Measurements from ENCODE around the gene UBN1.

The UBN1 gene

DNA sequence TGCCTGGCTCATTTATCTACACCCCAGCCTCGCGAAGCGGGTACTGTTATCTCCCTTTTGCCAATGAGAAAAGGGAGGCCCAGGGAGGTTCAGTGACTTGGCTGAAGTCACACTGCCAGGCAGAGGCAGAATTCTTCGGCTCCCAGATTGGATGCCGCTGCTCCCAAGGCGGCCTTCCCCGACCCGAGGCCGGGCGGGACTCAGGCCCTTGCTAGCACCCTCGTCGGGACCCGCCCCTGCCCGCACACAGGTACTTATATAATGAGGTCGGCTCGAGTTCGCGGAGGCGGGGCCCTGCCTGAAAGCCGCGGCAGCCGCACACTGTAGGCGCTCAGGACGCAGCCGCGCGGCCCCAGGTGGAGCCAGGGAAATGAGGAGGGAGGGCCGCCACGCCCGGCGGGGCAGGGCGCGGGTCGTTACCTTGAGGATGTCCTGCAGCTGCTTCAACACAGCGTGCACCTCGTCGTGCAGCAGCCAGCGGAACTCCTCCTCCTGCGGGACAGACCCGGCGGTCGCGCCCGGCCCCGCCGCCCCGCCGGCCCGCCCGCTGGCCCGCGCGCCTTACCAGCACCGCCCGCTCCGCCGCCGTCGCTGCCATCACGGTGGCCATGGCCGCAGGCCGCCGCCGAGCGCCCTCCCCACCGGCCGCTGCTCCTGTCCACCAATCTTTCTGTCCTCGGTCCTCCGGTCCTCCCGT is 45.2 kb upstream of the UBN1 start, which contains the start of gene ROGDI:
TSS of gene ROGDI (minus strand) at position 672 of the 697 bp plus-strand sequence. CDS start at position 610, 62 bp downstream.
- Histone ChIP-seq H2AFZ (ENCODE audit: low read depth, low read length) (peak within 1 kb of the TSS; percentile 89), H3K36me3 (ENCODE audit: insufficient read depth, low read length) (peaks cover 24% of the 10 kb centered on the region), H3K27me3 (ENCODE audit: insufficient read depth, low read length, poor library complexity) (no peaks in the 10 kb centered on the region), H4K20me1 (ENCODE audit: insufficient read depth, low read length) (peaks cover 6% of the 10 kb centered on the region; the same call in 1 of the 2 replicates), H3K4me3 (ENCODE audit: low read depth in 1 of 2, low read length in 2 of 2) (peak within 1 kb of the TSS; percentile 70 to 84; a peak in 3 of 4 replicates), H3K9me3 (ENCODE audit: insufficient read depth, low read length, severe bottlenecking) (no peaks in the 10 kb centered on the region), H3K4me2 (ENCODE audit: insufficient read depth, low read length) (peak within 1 kb of the TSS; percentile 91), H3K27ac (ENCODE audit: low read length) (peak within 1 kb of the TSS; percentile 65), H3K79me2 (ENCODE audit: insufficient read depth, low read length) (no peaks in the 10 kb centered on the region), H3K4me1 (ENCODE audit: insufficient read depth, low read length) (peaks cover 24% of the 10 kb centered on the region), H3K9ac (ENCODE audit: low read depth, low read length) (peak within 1 kb of the TSS; percentile 59)
- DNase-seq = peak; percentile 64
- TF ChIP-seq, protein P1, sequence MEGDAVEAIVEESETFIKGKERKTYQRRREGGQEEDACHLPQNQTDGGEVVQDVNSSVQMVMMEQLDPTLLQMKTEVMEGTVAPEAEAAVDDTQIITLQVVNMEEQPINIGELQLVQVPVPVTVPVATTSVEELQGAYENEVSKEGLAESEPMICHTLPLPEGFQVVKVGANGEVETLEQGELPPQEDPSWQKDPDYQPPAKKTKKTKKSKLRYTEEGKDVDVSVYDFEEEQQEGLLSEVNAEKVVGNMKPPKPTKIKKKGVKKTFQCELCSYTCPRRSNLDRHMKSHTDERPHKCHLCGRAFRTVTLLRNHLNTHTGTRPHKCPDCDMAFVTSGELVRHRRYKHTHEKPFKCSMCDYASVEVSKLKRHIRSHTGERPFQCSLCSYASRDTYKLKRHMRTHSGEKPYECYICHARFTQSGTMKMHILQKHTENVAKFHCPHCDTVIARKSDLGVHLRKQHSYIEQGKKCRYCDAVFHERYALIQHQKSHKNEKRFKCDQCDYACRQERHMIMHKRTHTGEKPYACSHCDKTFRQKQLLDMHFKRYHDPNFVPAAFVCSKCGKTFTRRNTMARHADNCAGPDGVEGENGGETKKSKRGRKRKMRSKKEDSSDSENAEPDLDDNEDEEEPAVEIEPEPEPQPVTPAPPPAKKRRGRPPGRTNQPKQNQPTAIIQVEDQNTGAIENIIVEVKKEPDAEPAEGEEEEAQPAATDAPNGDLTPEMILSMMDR (IDR thresholded peaks at IDR 0.05; ENCODE audit: borderline replicate concordance, extremely low read depth, low read length, poor library complexity, severe bottlenecking) = no peak
- TF ChIP-seq EZH2 (IDR thresholded peaks at IDR 0.05; ENCODE audit: borderline replicate concordance, low read depth, low read length, severe bottlenecking) = no peak
- peak; percentile 46 for ATAC-seq (ENCODE audit: insufficient read depth, low read depth)

DNA sequence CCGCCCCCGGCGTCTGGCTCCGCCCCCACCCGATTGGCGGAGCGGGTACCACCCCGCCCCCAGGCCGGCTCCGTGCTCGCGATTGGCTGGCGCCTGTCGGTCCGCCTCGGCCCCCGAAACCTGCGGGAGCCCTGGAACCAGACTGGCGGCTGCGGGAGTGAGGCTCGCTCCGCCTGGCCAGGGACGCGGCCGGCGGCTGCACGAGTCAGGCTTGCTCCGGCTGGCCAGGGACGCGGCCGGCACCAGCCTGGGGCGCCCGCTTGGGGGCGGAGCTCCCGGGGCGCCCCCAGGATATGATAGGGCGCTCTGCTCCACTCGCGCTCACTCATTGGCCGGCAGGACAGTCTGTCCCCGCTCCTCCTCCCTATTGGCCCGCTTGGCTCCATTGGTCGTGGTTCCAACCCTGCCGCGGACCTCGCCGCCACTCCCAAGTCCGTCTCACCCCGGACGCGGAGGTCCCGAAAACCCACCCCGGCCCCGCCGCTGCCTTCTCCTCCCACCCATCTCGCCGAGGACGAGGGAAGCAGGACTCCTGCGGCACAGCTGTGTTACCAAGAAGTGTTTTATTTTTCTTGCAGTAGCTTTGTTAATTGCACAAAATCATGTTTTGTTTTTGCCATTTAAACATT is 44.5 kb upstream of the UBN1 start:
- ATAC-seq (ENCODE audit: insufficient read depth, low read depth) = peak; percentile 98
- H3K79me2 ChIP-seq (ENCODE audit: insufficient read depth, low read length) = no peaks in the 10 kb centered on the region
- peak overlapping the region; percentile 91 for H3K4me2 ChIP-seq (ENCODE audit: insufficient read depth, low read length)
- H3K27me3 ChIP-seq (ENCODE audit: insufficient read depth, low read length, poor library complexity) = no peaks in the 10 kb centered on the region
- H4K20me1 ChIP-seq (ENCODE audit: insufficient read depth, low read length) = peaks cover 6% of the 10 kb centered on the region; the same call in 1 of the 2 replicates
- peak overlapping the region; percentile 59 for H3K9ac ChIP-seq (ENCODE audit: low read depth, low read length)
- H3K27ac ChIP-seq (ENCODE audit: low read length) = peak overlapping the region; percentile 65
- H3K4me1 ChIP-seq (ENCODE audit: insufficient read depth, low read length) = peaks cover 24% of the 10 kb centered on the region
- peak overlapping the region; percentile 89 for H2AFZ ChIP-seq (ENCODE audit: low read depth, low read length)
- H3K36me3 ChIP-seq (ENCODE audit: insufficient read depth, low read length) = peaks cover 31% of the 10 kb centered on the region
- peak overlapping the region; percentile 70 to 84; a peak in 3 of 4 replicates for H3K4me3 ChIP-seq (ENCODE audit: low read depth in 1 of 2, low read length in 2 of 2)
- TF ChIP-seq, protein P1 (IDR thresholded peaks at IDR 0.05; ENCODE audit: borderline replicate concordance, extremely low read depth, low read length, poor library complexity, severe bottlenecking) = no peak
- no peak for TF ChIP-seq EZH2 (IDR thresholded peaks at IDR 0.05; ENCODE audit: borderline replicate concordance, low read depth, low read length, severe bottlenecking)
- H3K9me3 ChIP-seq (ENCODE audit: insufficient read depth, low read length, severe bottlenecking) = no peaks in the 10 kb centered on the region
- DNase-seq = peak; percentile 90

DNA sequence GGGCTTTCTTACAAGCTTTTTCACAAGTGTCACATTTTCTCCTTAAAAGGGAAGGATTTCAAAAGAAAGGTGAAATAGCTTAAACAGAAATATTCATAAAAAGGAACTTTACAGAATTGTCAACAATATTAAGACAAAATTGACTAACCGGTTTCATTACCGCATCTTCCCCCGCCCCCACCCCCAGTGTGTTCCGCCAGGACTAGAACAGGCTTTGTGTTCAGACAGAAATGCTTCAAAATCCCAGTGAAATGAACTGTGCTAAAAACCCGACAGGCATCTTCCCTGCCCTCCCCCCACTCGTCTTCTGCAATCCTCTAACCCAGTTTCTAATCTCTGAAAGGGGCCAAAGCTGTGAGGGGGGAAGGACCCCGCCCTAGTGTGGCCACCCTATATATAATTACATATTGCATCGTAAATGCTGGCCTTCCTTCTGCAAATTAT is 43.9 kb upstream of the UBN1 start:
- peak overlapping the region; percentile 91 for H3K4me2 ChIP-seq (ENCODE audit: insufficient read depth, low read length)
- H3K9me3 ChIP-seq (ENCODE audit: insufficient read depth, low read length, severe bottlenecking) = no peaks in the 10 kb centered on the region
- H3K79me2 ChIP-seq (ENCODE audit: insufficient read depth, low read length) = no peaks in the 10 kb centered on the region
- no peak for ATAC-seq (ENCODE audit: insufficient read depth, low read depth)
- H3K9ac ChIP-seq (ENCODE audit: low read depth, low read length) = peak overlapping the region; percentile 59
- no peak for TF ChIP-seq EZH2 (IDR thresholded peaks at IDR 0.05; ENCODE audit: borderline replicate concordance, low read depth, low read length, severe bottlenecking)
- TF ChIP-seq, protein P1 (IDR thresholded peaks at IDR 0.05; ENCODE audit: borderline replicate concordance, extremely low read depth, low read length, poor library complexity, severe bottlenecking) = no peak
- no peaks in the 10 kb centered on the region for H3K27me3 ChIP-seq (ENCODE audit: insufficient read depth, low read length, poor library complexity)
- peak overlapping the region; percentile 70 to 84; a peak in 3 of 4 replicates for H3K4me3 ChIP-seq (ENCODE audit: low read depth in 1 of 2, low read length in 2 of 2)
- H4K20me1 ChIP-seq (ENCODE audit: insufficient read depth, low read length) = peaks cover 6% of the 10 kb centered on the region; the same call in 1 of the 2 replicates
- peaks cover 24% of the 10 kb centered on the region for H3K4me1 ChIP-seq (ENCODE audit: insufficient read depth, low read length)
- peak overlapping the region; percentile 89 for H2AFZ ChIP-seq (ENCODE audit: low read depth, low read length)
- H3K27ac ChIP-seq (ENCODE audit: low read length) = peak overlapping the region; percentile 57; the same call in 1 of the 2 replicates
- DNase-seq = no peak
- peaks cover 37% of the 10 kb centered on the region for H3K36me3 ChIP-seq (ENCODE audit: insufficient read depth, low read length)

Measured in DND-41 (cell line).